ENCODE measurements around the gene TACR1.

The TACR1 gene

DNA sequence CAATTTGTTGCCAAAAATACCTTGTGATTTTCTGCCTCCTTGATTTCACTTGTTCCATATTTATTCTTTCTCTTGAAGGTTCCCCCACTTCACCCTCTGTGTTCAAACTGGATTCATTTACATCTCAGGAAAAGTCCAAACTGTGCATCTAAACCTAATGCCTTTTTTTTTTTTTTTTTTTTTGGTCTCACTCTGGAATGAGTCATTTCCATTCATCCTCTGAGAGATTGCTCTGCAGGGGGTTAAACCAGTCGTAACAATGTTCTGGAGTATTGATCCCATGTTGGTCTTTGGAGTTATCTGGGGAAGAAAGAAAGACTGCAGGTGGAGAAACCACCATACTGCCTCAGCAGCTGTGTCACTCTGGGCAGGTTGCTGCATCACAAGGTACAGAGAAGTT is 119.7 kb downstream of the TACR1 start:
- TF ChIP-seq, protein P1, sequence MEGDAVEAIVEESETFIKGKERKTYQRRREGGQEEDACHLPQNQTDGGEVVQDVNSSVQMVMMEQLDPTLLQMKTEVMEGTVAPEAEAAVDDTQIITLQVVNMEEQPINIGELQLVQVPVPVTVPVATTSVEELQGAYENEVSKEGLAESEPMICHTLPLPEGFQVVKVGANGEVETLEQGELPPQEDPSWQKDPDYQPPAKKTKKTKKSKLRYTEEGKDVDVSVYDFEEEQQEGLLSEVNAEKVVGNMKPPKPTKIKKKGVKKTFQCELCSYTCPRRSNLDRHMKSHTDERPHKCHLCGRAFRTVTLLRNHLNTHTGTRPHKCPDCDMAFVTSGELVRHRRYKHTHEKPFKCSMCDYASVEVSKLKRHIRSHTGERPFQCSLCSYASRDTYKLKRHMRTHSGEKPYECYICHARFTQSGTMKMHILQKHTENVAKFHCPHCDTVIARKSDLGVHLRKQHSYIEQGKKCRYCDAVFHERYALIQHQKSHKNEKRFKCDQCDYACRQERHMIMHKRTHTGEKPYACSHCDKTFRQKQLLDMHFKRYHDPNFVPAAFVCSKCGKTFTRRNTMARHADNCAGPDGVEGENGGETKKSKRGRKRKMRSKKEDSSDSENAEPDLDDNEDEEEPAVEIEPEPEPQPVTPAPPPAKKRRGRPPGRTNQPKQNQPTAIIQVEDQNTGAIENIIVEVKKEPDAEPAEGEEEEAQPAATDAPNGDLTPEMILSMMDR (IDR thresholded peaks at IDR 0.05; ENCODE audit: low read depth, low read length, missing control alignments) = no peak
- no peak overlapping the region for H3K4me3 ChIP-seq (replicated peaks; ENCODE audit: low read depth, low read length)
- DNase-seq (ENCODE audit: extremely low read depth, low read depth) = no peak

DNA sequence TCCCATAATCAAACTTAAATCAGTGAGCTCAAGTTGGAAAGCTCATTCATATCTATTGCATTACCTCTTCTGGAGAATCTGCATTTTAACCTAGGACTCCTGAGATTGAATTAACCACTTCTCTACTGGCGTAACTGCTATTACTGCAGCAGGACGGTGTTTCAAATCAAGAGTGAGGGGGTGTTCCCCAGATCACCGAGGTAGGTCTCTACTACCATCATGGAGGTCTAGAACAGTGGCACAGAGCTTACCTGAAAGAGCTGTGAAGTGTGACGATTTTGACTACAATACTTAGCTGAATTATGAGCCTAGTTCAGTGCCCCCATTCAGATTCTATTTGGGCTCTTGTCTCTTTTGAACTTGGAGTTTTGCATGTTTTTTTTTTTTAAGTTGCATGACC is 121.4 kb downstream of the TACR1 start:
- no peak for DNase-seq (ENCODE audit: extremely low read depth, low read depth)
- TF ChIP-seq, protein P1 (IDR thresholded peaks at IDR 0.05; ENCODE audit: low read depth, low read length, missing control alignments) = no peak
- H3K4me3 ChIP-seq (replicated peaks; ENCODE audit: low read depth, low read length) = no peak overlapping the region

DNA sequence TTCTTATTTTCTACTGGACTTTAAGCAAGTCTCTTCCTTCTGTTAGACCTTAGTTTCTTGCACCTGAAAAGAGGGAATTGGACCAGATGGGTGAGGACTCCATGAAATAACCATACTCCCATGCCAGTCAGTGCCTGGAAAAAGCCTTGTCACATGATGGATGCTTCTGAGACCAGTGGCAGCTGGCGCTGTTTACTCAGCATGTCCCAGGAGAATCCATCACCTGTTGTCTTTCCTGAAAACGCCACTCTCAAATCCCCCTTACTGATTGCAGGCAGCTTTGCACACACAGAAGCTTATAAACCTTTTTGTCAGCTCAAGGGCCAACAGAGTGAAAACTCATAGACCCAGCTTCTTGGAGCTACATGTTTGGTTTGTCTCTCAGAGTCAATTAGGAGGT is 123.2 kb downstream of the TACR1 start:
- no peak for DNase-seq (ENCODE audit: extremely low read depth, low read depth)
- TF ChIP-seq, protein P1 (IDR thresholded peaks at IDR 0.05; ENCODE audit: low read depth, low read length, missing control alignments) = no peak
- no peak overlapping the region for H3K4me3 ChIP-seq (replicated peaks; ENCODE audit: low read depth, low read length)

DNA sequence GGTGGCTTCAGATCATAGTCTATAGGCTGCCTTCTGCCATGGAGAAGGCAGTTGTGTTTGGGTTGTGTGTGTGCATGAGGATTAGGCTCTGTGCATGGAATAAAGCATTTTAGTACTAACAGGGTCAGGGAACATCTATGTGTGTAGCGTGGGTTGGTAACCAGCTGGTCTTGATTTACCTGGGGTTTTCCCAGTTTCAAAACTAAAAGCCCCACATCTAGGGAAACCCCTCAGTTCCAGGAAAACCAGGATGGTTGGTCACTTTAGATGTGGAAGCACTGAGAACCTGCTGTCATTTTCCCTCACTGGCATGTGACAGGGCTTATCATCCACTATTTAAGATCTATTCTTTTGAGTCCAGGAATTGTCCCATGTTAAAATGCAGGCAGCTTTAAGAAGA is 124.6 kb downstream of the TACR1 start:
- no peak overlapping the region for H3K4me3 ChIP-seq (replicated peaks; ENCODE audit: low read depth, low read length)
- DNase-seq (ENCODE audit: extremely low read depth, low read depth) = no peak
- TF ChIP-seq, protein P1 (IDR thresholded peaks at IDR 0.05; ENCODE audit: low read depth, low read length, missing control alignments) = no peak

DNA sequence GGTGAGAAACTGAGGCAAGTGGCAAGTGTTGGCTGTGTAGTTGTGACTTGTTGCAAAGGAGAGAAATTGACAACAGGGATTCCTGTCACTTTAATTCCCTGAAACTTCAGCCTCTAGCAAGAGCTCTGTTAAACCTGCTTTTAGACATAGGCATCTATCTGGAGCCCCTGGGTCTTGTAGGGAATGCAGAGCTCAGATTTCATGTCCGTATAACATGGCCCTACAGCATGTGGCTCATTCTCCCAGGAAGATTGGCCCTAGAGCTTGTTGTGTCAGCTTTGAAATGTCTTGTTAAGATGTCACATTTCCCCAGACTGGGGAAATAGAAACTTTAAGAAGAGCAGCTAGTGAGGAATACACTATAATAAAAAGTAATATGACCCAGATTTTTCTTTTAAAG is 125.1 kb downstream of the TACR1 start:
- H3K4me3 ChIP-seq (replicated peaks; ENCODE audit: low read depth, low read length) = no peak overlapping the region
- TF ChIP-seq, protein P1 (IDR thresholded peaks at IDR 0.05; ENCODE audit: low read depth, low read length, missing control alignments) = no peak
- DNase-seq (ENCODE audit: extremely low read depth, low read depth) = no peak

DNA sequence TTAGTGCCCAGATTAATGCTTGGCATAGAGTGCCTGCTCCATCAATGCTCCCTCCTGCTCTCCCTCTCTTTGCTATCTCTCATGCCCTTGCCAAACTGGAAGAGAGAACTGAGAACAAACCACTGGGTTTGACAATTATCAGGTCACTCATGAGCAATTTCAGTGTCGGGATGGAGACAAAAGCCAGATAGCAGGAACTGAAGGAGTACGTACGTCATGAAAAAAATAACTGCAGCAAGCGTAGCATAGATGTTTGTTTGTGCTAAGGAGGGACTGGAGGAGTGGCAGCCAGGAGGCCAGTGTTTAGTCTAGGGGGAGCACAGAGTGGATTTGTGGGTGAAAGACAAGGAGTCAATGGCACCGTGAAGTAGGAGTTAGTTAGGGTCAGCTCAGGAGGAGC is 127.6 kb downstream of the TACR1 start:
- H3K4me3 ChIP-seq (replicated peaks; ENCODE audit: low read depth, low read length) = no peak overlapping the region
- TF ChIP-seq, protein P1 (IDR thresholded peaks at IDR 0.05; ENCODE audit: low read depth, low read length, missing control alignments) = no peak
- DNase-seq (ENCODE audit: extremely low read depth, low read depth) = no peak

DNA sequence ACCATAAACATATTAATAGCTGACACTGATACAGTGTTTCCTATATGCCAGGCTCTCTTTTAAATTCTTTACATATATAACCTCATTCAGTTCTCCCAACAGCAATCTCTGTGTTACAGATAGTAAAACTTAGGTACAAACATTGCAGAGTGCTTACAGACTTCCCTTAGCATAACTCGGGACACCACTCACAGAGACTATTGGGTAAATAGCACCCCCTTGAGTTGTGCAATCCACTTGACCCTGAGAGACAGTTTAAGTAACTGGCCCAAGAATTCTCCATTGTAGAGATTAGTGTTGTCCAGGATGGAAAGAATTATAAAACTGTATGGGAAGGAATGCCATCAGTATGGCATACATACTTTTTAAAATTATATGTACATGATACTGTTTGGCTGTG is 130.8 kb downstream of the TACR1 start:
- H3K4me3 ChIP-seq (replicated peaks; ENCODE audit: low read depth, low read length) = no peak overlapping the region
- TF ChIP-seq, protein P1 (IDR thresholded peaks at IDR 0.05; ENCODE audit: low read depth, low read length, missing control alignments) = no peak
- DNase-seq (ENCODE audit: extremely low read depth, low read depth) = no peak

Data from HFF-Myc (cell line).